Stimulated activated CD8-positive, alpha-beta memory T cell treated with anti-CD3 and anti-CD28 coated beads, Interleukin-4, amount 100 ng/mL, for 24 hours (primary cell): ENCODE results near the gene KRT7.

ENCODE experiments used
- DNase-seq: peaks from one replicate; pipeline ENCODE4 v3.0.0-alpha.2; 2020; ENCODE audit warnings: low read depth

The KRT7 gene

GRCh38 chr12:52232674-52233461, at the start of gene KRT7:
Gene KRT7 (plus strand): TSS chr12:52233243. CDS start chr12:52233297, 54 bp downstream.
- no peak for DNase-seq

GRCh38 chr12:52183544-52183910, 49.5 kb upstream of the KRT7 start:
- DNase-seq, result no peak

- DNase-seq, result no peak
These were observed 49.1 kb upstream of the KRT7 start for GRCh38 chr12:52183971-52184370.

GRCh38 chr12:52184813-52185212, 48.2 kb upstream of the KRT7 start:
- no peak for DNase-seq

- no peak for DNase-seq
These were observed 47.6 kb upstream of the KRT7 start for GRCh38 chr12:52185400-52185967.

- DNase-seq, result no peak
These were observed 46.8 kb upstream of the KRT7 start for GRCh38 chr12:52186118-52186840.

- DNase-seq, result no peak
These were observed 45.8 kb upstream of the KRT7 start for GRCh38 chr12:52187206-52187605.

- DNase-seq, result no peak
These were observed 45.4 kb upstream of the KRT7 start for GRCh38 chr12:52187640-52188039.

GRCh38 chr12:52188658-52189057, 44.4 kb upstream of the KRT7 start:
- DNase-seq, result no peak

- DNase-seq, result no peak
These were observed 43.5 kb upstream of the KRT7 start for GRCh38 chr12:52189376-52190174.

- DNase-seq, result no peak
These were observed 41.9 kb upstream of the KRT7 start for GRCh38 chr12:52190860-52191729.

- DNase-seq, result no peak
These were observed 40.9 kb upstream of the KRT7 start, which contains the start of gene KRT80 for GRCh38 chr12:52191841-52192791. Gene KRT80 (minus strand): TSS chr12:52192014. CDS start chr12:52191902, 112 bp downstream.

- DNase-seq, result no peak
These were observed 39.5 kb upstream of the KRT7 start for GRCh38 chr12:52193532-52193931.

GRCh38 chr12:52193991-52194390, 39.1 kb upstream of the KRT7 start:
- no peak for DNase-seq

- no peak for DNase-seq
These were observed 37.8 kb upstream of the KRT7 start for GRCh38 chr12:52195065-52195730.

- DNase-seq, result no peak
These were observed 35.4 kb upstream of the KRT7 start for GRCh38 chr12:52197371-52198231.

- DNase-seq, result no peak
These were observed 34.4 kb upstream of the KRT7 start for GRCh38 chr12:52198454-52199215.
